GM23338 (cell line): ENCODE data around the gene DAAM2. TPM values are rescaled to one million over a fixed set of nuclear protein-coding genes. Genes with fewer than 3 reads are reported as not detected.

Source experiments
- ATAC-seq: fragments of 200-7000 bp; cut with Tn5 transposase; 3 replicates; pipeline ENCODE4 v1.9.1; 2020
- DNase-seq: peaks from one replicate; pipeline ENCODE4 v3.0.0-alpha.2; 2015; ENCODE audit warnings: low spot score
- H2AFZ ChIP-seq: fragments of 200-600 bp; sonication (generic); 2 replicates; pipeline ENCODE4 v1.8.0; 2016; ENCODE audit warnings: antibody characterized with exemption, mild to moderate bottlenecking, moderate library complexity
- H3F3A ChIP-seq: fragments of 200-600 bp; sonication (generic); replicated peaks from 2 replicates; pipeline ENCODE4 v1.8.0; 2017; ENCODE audit warnings: antibody characterized with exemption, mixed run types, low read depth
- H3K27ac ChIP-seq: fragments of 200-600 bp; sonication (generic); 2 replicates; pipeline ENCODE4 v1.6.1; 2016; ENCODE audit warnings: low read depth
- H3K27me3 ChIP-seq: fragments of 200-600 bp; sonication (generic); 2 replicates; pipeline ENCODE4 v1.8.0; 2016; ENCODE audit warnings: mild to moderate bottlenecking, mixed run types, moderate library complexity; ENCODE audit not compliant: insufficient read depth
- H3K36me3 ChIP-seq: fragments of 200-600 bp; sonication (generic); 2 replicates; pipeline ENCODE4 v1.8.0; 2016; ENCODE audit warnings: mild to moderate bottlenecking; ENCODE audit not compliant: insufficient read depth
- H3K4me1 ChIP-seq: fragments of 200-600 bp; sonication (generic); 2 replicates; pipeline ENCODE4 v1.8.0; 2016; ENCODE audit warnings: mild to moderate bottlenecking, moderate library complexity; ENCODE audit not compliant: insufficient read depth
- H3K4me2 ChIP-seq: fragments of 200-600 bp; sonication (generic); 2 replicates; pipeline ENCODE4 v1.7.1; 2017; ENCODE audit warnings: mixed run types
- H3K4me3 ChIP-seq: fragments of 200-600 bp; sonication (generic); 2 replicates; pipeline ENCODE4 v1.6.1; 2016; ENCODE audit warnings: mixed run types
- H3K79me2 ChIP-seq: fragments of 200-600 bp; sonication (generic); replicated peaks from 2 replicates; pipeline ENCODE4 v1.8.0; 2017; ENCODE audit warnings: mild to moderate bottlenecking; ENCODE audit not compliant: insufficient read depth
- H3K9me2 ChIP-seq: fragments of 200-600 bp; sonication (generic); 2 replicates; pipeline ENCODE4 v1.8.0; 2017; ENCODE audit not compliant: insufficient read depth
- H4K20me1 ChIP-seq: fragments of 200-600 bp; sonication (generic); replicated peaks from 2 replicates; pipeline ENCODE4 v1.8.0; 2017; ENCODE audit warnings: mild to moderate bottlenecking; ENCODE audit not compliant: insufficient read depth
- H3K27ac Mint-ChIP-seq: 2 replicates; pipeline ENCODE4 v1.8.0; 2020; ENCODE audit warnings: inconsistent platforms, mild to moderate bottlenecking, moderate library complexity, mixed read lengths
- H3K27me3 Mint-ChIP-seq: 3 replicates; pipeline ENCODE4 v1.8.0; 2022; ENCODE audit warnings: low read depth, mild to moderate bottlenecking, moderate library complexity, mixed read lengths, inconsistent platforms; ENCODE audit not compliant: insufficient read depth, poor library complexity
- H3K36me3 Mint-ChIP-seq: 3 replicates; pipeline ENCODE4 v1.8.0; 2021; ENCODE audit warnings: low read depth, mild to moderate bottlenecking, inconsistent platforms, moderate library complexity, mixed read lengths
- H3K4me1 Mint-ChIP-seq: 3 replicates; pipeline ENCODE4 v1.8.0; 2020; ENCODE audit warnings: mild to moderate bottlenecking, inconsistent platforms, mixed read lengths
- H3K4me3 Mint-ChIP-seq: 3 replicates; pipeline ENCODE4 v1.8.0; 2021; ENCODE audit warnings: moderate library complexity, mild to moderate bottlenecking, inconsistent platforms, mixed read lengths
- H3K9me3 Mint-ChIP-seq: 3 replicates; pipeline ENCODE4 v1.8.0; 2020; ENCODE audit warnings: moderate library complexity, mild to moderate bottlenecking, inconsistent platforms, mixed read lengths
- CTCF ChIP-seq, 2 experiments: fragments of 200-600 bp in 1 of 2; sonication (generic) in 1 of 2; conservative IDR thresholded peaks; 2 replicates each; pipeline versions ENCODE4 v1.5.1 to v1.6.1; 2016 to 2017; ENCODE audit warnings: antibody characterized with exemption in 2 of 2, low read depth in 2 of 2, mild to moderate bottlenecking in 2 of 2, moderate library complexity in 1 of 2
- EZH2 ChIP-seq: fragments of 200-600 bp; sonication (generic); IDR thresholded peaks from one replicate; pipeline ENCODE4 v1.8.0; 2017; ENCODE audit warnings: antibody characterized with exemption, mild to moderate bottlenecking, low read depth; ENCODE audit not compliant: unreplicated experiment
- EZH2phosphoT487 ChIP-seq: fragments of 200-600 bp; sonication (generic); IDR thresholded peaks from one replicate; pipeline ENCODE4 v1.8.1; 2018; ENCODE audit warnings: antibody characterized with exemption; ENCODE audit not compliant: unreplicated experiment
- JUNB ChIP-seq: IDR thresholded peaks from one replicate; pipeline ENCODE4 v1.6.1; 2016; ENCODE audit warnings: antibody characterized with exemption; ENCODE audit not compliant: unreplicated experiment
- NANOG ChIP-seq: IDR thresholded peaks from 2 replicates; pipeline ENCODE4 v1.6.1; 2016; ENCODE audit warnings: antibody characterized with exemption, borderline replicate concordance
- POLR2AphosphoS5 ChIP-seq: IDR thresholded peaks from 2 replicates; pipeline ENCODE4 v1.6.1; 2016; ENCODE audit warnings: antibody characterized with exemption, low read depth
- REST ChIP-seq: IDR thresholded peaks from one replicate; pipeline ENCODE4 v1.6.1; 2018; ENCODE audit warnings: antibody characterized with exemption; ENCODE audit not compliant: unreplicated experiment
- STAT1 ChIP-seq: IDR thresholded peaks from one replicate; pipeline ENCODE4 v1.6.1; 2016; ENCODE audit warnings: antibody characterized with exemption; ENCODE audit not compliant: unreplicated experiment
- ZNF114 ChIP-seq: fragments of 250-450 bp; sonication (Bioruptor Pico); IDR thresholded peaks from 2 replicates; pipeline ENCODE4 v1.5.0; 2020; ENCODE audit warnings: mild to moderate bottlenecking, moderate library complexity
- ZNF331 ChIP-seq: fragments of 250-450 bp; sonication (Bioruptor Pico); IDR thresholded peaks from 2 replicates; pipeline ENCODE4 v1.5.0; 2020; ENCODE audit warnings: low read depth, mild to moderate bottlenecking, moderate library complexity
- ZNF462 ChIP-seq: fragments of 250-450 bp; sonication (Bioruptor Pico); IDR thresholded peaks from 2 replicates; pipeline ENCODE4 v1.5.0; 2020; ENCODE audit warnings: mild to moderate bottlenecking, moderate library complexity
- polyA plus RNA-seq: library from polyadenylated mRNA; unstranded; fragments of >200 nt; fragmentation: Nextera tagmentation; extraction: Ambion mirVana; gene quantifications from 2 replicates; pipeline ENCODE4 v1.2.1, GENCODE V29; 2016
- total RNA-seq: library from RNA; depleted of rRNA; stranded (reverse); fragments of >200 nt; shearing (Covaris generic); gene quantifications from 2 replicates; pipeline ENCODE4 v1.2.3, GENCODE V29; 2014

Gene DAAM2
- total and polyA plus RNA-seq, 2 experiments from 2014 or later, result 1.4 to 4.9 TPM

- Mint-ChIP-seq H3K4me3 (no peak overlapping the region), H3K9me3 (no peaks in the 10 kb centered on the region), H3K27ac (no peak overlapping the region), H3K36me3 (peaks cover 26% of the 10 kb centered on the region), H3K27me3 (no peaks in the 10 kb centered on the region), H3K4me1 (0 out of 3 replicates have a peak, but pooled peaks cover 3% of the 10 kb centered on the region)
- Histone ChIP-seq H4K20me1 (no peaks in the 10 kb centered on the region), H3K27ac (no peak overlapping the region), H3F3A (no peaks in the 10 kb centered on the region), H3K79me2 (no peaks in the 10 kb centered on the region), H3K36me3 (no peaks in the 10 kb centered on the region), H3K4me2 (no peak overlapping the region), H3K4me3 (no peak overlapping the region), H3K9me2 (no peaks in the 10 kb centered on the region), H3K27me3 (no peaks in the 10 kb centered on the region), H3K4me1 (no peaks in the 10 kb centered on the region), H2AFZ (no peak overlapping the region)
- DNase-seq, result no peak
- no peak for ATAC-seq
- TF ChIP-seq NANOG (no peak), EZH2phosphoT487 (no peak)
Measured at GRCh38 chr6:39911513-39912125, 119.4 kb downstream of the DAAM2 start.

GRCh38 chr6:39912446-39912845 lies 120.3 kb downstream of the DAAM2 start:
- no peak overlapping the region for H3K27ac Mint-ChIP-seq
- DNase-seq, result no peak
- TF ChIP-seq ZNF462 (CRISPR knock-in tag) (no peak), POLR2AphosphoS5 (no peak), CTCF (conservative IDR thresholded peaks at IDR 0.05; ENCODE audit: low read depth in 2 of 2) (no peak), JUNB (no peak), EZH2phosphoT487 (no peak), NANOG (no peak), STAT1 (no peak), EZH2 (no peak), ZNF114 (CRISPR knock-in tag) (no peak), ZNF331 (CRISPR knock-in tag) (no peak), REST (no peak)

More at GRCh38 chr6:39912446-39912845, 120.3 kb downstream of the DAAM2 start:
- H3K36me3 ChIP-seq, result no peaks in the 10 kb centered on the region
- no peaks in the 10 kb centered on the region for H3K4me1 ChIP-seq
- Mint-ChIP-seq H3K9me3 (no peaks in the 10 kb centered on the region), H3K4me1 (peaks cover 6% of the 10 kb centered on the region; the same call in 2 of the 3 replicates), H3K4me3 (no peak overlapping the region), H3K27me3 (no peaks in the 10 kb centered on the region), H3K36me3 (peaks cover 20% of the 10 kb centered on the region)
- ATAC-seq, result no peak
- no peaks in the 10 kb centered on the region for H3K9me2 ChIP-seq
- no peak overlapping the region for H3K4me2 ChIP-seq
- no peak overlapping the region for H3K4me3 ChIP-seq
- no peak overlapping the region for H3K27ac ChIP-seq
- no peaks in the 10 kb centered on the region for H3F3A ChIP-seq
- H2AFZ ChIP-seq, result no peak overlapping the region
- no peaks in the 10 kb centered on the region for H3K79me2 ChIP-seq
- H4K20me1 ChIP-seq, result no peaks in the 10 kb centered on the region
- no peaks in the 10 kb centered on the region for H3K27me3 ChIP-seq
